Cardiac fibroblast (primary cell): ENCODE measurements around the gene CAPSL.
A peak's percentile ranks its signal among the peaks of the same experiment; 100 is the strongest.
"Not testable (repeated sequence)": the region's sequence is repeated elsewhere in the genome, so short reads cannot be mapped to it uniquely, and the experiment has no call there.

ENCODE experiments used
- DNase-seq, 2 donors: peaks; one replicate each; pipeline versions ENCODE4 v3.0.0 to v3.0.0-alpha.2; 2010; ENCODE audit warnings: low read depth in 2 of 2
- H3K4me3 ChIP-seq, 2 donors: replicated peaks in 1 of 2; 1 replicate in 1 of 2; 2 replicates in 1 of 2; pipeline ENCODE4 v1.5.1; 2011; ENCODE audit warnings: low read depth in 2 of 2, low read length in 2 of 2, mild to moderate bottlenecking in 2 of 2, moderate library complexity in 1 of 2
- TF ChIP-seq, protein P1 (sequence below): IDR thresholded peaks from one replicate; pipeline ENCODE4 v1.5.1; 2011; ENCODE audit warnings: low read depth, mild to moderate bottlenecking, low read length, inconsistent platforms

Gene CAPSL

GRCh38 chr5:35863159-35863558 lies 75.3 kb downstream of the CAPSL start:
- TF ChIP-seq, protein P1, sequence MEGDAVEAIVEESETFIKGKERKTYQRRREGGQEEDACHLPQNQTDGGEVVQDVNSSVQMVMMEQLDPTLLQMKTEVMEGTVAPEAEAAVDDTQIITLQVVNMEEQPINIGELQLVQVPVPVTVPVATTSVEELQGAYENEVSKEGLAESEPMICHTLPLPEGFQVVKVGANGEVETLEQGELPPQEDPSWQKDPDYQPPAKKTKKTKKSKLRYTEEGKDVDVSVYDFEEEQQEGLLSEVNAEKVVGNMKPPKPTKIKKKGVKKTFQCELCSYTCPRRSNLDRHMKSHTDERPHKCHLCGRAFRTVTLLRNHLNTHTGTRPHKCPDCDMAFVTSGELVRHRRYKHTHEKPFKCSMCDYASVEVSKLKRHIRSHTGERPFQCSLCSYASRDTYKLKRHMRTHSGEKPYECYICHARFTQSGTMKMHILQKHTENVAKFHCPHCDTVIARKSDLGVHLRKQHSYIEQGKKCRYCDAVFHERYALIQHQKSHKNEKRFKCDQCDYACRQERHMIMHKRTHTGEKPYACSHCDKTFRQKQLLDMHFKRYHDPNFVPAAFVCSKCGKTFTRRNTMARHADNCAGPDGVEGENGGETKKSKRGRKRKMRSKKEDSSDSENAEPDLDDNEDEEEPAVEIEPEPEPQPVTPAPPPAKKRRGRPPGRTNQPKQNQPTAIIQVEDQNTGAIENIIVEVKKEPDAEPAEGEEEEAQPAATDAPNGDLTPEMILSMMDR = no peak
- no peak for DNase-seq
- no peak overlapping the region for H3K4me3 ChIP-seq

DNA sequence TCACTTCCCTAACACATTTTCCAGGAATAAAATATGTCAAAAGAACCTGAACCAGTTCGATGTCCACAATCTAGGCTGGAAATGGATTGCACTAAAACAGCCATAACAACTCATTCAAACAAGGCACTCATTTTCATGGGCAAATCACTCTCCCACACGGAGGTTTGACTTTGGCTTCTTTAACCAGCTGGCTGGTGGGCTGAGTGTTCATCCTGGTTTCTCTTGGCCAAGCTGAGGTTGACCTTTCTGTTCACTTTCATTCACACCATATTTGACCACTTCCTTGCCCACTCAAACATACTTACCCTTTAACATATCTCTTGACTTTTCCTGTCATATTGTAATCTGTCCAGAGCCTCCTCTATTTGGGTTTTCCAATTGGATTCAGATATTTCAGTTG lies 76.3 kb downstream of the CAPSL start:
- no peak overlapping the region for H3K4me3 ChIP-seq
- DNase-seq = no peak
- TF ChIP-seq, protein P1 = no peak

DNA sequence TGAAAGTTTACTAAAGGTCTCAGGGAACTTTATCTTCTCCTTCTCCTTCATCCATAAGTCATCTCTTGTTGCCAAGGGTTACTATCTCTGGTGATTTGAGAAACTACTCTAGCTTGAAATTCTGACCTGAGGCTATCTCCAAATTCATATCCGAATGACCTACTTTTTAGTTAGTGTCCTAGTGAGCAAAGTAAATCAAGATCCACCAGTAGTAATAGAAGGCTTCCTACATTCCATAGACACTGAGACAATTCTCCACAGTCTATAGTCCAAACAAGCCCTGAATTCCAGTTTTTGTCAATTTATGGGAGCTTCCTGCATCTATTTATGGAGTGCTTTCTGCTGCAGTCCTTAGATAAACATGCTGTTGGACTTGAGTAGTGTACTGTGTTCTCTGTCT lies 76.7 kb downstream of the CAPSL start:
- no peak overlapping the region for H3K4me3 ChIP-seq
- no peak for DNase-seq
- TF ChIP-seq, protein P1 = no peak

- TF ChIP-seq, protein P1 = no peak
- no peak overlapping the region for H3K4me3 ChIP-seq
- peak in 1 of 2 donors; percentile 31 for DNase-seq
Observed at GRCh38 chr5:35860686-35861085, 77.7 kb downstream of the CAPSL start.

DNA sequence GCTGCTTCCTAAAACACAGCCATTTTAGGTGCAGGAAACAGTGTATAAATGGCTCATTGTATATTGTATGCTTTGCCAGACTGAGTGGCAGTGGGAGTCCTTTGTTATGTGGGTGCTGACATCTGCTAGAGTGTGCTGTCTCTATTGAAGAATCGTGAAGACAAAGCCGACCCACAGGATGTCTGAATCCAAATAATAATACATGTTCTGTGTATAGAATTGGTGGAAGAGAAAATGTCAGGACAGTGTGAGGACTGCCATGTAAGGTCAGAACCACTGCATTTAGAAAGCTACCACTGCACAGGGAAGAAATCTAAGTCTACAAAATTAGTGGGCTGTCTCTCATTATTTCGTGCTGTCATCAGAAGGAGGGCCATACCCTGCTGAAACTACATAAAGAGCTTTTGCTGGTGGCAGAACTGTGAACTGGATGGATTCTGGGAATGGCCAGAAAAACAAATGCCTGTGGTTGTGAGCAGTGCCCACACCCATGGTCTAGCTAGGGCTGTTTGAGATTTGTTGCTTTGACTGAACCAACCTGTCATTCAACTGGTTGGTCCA lies 79.2 kb downstream of the CAPSL start:
- no peak for DNase-seq
- no peak overlapping the region for H3K4me3 ChIP-seq
- TF ChIP-seq, protein P1 = no peak

DNA sequence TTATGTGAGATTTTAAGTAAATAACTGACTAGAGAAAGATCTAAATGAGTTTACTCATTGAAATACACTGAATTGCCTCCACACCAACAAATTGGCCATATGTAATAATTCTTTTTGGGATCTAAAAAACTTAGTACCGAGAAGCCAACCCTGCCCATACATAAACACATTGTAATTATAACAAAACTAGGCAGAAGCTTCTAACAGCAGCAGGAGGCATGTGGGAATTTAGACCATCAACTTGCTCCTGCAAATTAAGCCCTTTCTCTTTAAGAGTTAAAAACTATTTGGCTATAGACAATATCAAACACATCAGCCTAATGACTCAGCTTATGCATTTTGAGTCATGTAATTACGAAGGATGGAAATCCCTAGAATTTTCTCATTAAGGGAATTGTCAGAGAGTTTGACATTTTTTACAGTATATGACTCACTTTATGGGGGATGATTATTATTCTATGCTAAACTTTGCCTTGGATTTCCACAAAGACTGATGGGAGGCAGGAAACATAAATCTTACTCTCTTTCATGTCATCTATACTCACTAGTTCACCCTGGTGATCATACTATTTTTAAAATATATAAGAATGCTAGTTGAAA lies 80.7 kb downstream of the CAPSL start:
- peak; percentile 48 to 71 for DNase-seq
- TF ChIP-seq, protein P1 = no peak
- no peak overlapping the region for H3K4me3 ChIP-seq

DNA sequence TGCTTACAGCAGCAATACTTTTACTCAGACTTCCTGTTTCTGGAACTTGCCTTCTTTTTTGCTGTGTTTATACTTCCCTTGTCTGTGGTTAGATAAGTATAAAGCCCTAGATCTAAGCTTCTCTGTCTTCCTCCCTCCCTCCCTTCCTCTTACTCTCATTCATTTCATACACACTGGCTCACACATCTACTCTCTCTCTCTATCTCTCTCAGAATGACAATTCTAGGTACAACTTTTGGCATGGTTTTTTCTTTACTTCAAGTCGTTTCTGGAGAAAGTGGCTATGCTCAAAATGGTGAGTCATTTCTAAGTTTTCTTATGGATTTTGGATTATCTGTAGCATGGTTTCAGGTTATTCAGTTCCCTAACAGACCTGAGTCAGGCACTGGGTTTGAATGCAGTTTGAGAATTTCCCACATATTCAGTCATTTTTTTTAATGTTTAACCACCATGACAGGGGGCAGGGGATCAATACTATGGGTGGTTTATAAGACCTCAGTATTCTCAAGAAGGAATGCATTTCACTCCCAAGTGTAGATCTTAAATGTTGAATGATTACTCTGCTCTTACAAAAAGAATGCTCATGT lies 81.6 kb downstream of the CAPSL start, which contains the start of gene IL7R:
Gene IL7R, plus strand, starts transcription at position 127 of the 587 bp plus-strand sequence. Its CDS starts 87 bp downstream, at position 214.
- DNase-seq = peak in 1 of 2 donors; percentile 41
- TF ChIP-seq, protein P1 = no peak
- H3K4me3 ChIP-seq = no peak within 1 kb of the TSS

DNA sequence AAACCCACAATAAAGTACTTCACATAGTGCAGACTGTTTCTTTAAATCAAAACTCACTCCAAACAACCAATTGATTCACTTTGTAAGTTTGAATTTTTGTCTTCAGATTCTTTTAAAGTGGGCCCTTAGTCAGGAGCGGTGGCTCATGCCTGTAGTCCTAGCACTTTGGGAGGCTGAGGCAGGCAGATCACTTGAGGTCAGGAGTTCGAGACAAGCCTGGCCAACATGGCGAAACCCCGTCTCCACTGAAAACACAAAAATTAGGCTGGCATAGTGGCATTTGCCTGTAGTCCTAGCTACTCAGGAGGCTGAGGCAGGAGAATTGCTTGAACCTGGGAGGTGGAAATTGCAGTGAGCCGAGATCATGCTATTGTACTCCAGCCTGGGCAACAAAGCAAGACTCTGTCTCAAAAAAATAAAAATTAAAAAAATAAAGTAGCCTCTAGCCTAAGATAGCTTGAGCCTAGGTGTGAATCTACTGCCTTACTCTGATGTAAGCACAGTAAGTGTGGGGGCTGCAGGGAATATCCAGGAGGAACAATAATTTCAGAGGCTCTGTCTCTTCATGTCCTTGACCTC lies 82.1 kb downstream of the CAPSL start:
- not testable (repeated sequence) for H3K4me3 ChIP-seq, DNase-seq
